ENCODE results near the gene COL1A2. TPM values are rescaled to one million over a fixed set of nuclear protein-coding genes. Genes with fewer than 3 reads are reported as not detected.

The COL1A2 gene
- 1,878 and 5,796 TPM in 2 replicates for total RNA-seq

GRCh38 chr7:94394437-94395140, at the start of gene COL1A2:
Gene COL1A2, plus strand, starts transcription at chr7:94394895. Its CDS starts 137 bp downstream, at chr7:94395032.

Other genes with a start within 250 kb of the COL1A2 start
- gene CASD1, start 114.9 kb downstream of the COL1A2 start, total RNA-seq = 12.8 and 15.1 TPM in 2 replicates

Data from uterine smooth muscle cell (primary cell).